Measurements from ENCODE around the gene TSSK6.

GRCh38 chr19:19526581-19527370 lies 11.4 kb upstream of the TSSK6 start:
- TF ChIP-seq CTCF (IDR thresholded peaks at IDR 0.05): no peak
- no peak for TF ChIP-seq EZH2phosphoT487 (IDR thresholded peaks at IDR 0.05)
- no peak for TF ChIP-seq EZH2 (IDR thresholded peaks at IDR 0.05)
